Fibroblast of gingiva (primary cell): Measurements from ENCODE around the gene SULT1E1.

Source experiments
- DNase-seq: peaks from one replicate; pipeline ENCODE4 v3.0.0-alpha.2; 2011; ENCODE audit warnings: low read depth

The SULT1E1 gene, protein sequence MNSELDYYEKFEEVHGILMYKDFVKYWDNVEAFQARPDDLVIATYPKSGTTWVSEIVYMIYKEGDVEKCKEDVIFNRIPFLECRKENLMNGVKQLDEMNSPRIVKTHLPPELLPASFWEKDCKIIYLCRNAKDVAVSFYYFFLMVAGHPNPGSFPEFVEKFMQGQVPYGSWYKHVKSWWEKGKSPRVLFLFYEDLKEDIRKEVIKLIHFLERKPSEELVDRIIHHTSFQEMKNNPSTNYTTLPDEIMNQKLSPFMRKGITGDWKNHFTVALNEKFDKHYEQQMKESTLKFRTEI

DNA sequence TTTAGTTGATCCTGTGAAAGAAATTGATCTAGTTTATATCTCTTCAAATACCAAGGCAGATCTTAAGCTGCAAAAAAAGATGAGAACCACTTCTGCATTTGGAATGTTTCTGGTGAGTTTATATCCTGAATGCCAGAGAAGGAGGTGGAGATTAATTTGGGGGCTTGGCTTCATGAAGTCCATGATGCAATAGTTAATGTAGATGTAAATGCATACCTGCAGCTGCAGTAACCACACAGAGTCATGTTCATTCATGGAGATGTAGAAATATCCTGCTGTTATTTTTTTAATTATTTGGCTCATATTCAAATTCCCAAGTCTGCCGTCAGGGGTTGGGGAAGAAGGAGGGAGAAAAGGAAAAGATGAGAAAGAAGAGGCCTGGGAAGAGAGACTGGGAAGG is at the start of gene SULT1E1:
Gene SULT1E1 (minus strand): TSS at position 94 of the 400 bp plus-strand sequence. CDS start 2,501 bp downstream, outside the sequence.
- peak; percentile 29 for DNase-seq

DNA sequence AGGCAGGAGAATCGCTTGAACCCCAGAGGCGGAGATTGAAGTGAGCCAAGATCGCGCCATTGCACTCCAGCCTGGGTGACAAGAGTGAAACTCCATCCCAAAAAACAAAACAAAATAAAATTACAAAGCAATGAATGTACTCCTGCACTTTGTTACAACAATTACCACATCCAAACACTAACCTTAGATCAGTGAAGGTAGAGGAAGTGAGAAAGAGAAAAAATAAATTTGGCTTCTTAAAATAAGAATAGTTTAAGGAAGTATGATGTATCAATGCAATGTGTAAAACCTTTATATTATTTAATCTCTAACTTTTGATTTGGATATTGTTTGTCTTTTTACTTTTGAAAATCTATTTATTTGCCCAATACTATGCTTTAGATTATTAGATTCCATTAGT is 49.2 kb upstream of the SULT1E1 start:
- DNase-seq = no peak

DNA sequence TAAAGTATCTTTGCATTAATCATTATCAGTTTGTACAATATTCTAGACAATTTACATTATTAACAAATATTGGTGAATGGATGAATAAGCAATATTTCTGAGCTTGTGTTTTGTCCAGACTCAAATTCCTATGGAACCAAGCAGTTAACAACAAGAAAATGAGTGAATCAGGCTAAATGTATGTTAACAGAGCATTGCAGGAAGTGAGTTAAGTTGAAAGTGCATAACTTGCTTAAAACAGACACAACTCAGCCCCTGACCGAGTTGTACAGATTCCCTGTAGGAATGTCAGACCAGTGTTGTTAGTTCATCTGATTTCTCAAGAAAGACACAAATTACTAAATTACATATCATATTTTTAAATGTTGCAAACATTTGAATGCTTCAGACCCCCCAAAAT is 47.2 kb upstream of the SULT1E1 start:
- peak; percentile 21 for DNase-seq

DNA sequence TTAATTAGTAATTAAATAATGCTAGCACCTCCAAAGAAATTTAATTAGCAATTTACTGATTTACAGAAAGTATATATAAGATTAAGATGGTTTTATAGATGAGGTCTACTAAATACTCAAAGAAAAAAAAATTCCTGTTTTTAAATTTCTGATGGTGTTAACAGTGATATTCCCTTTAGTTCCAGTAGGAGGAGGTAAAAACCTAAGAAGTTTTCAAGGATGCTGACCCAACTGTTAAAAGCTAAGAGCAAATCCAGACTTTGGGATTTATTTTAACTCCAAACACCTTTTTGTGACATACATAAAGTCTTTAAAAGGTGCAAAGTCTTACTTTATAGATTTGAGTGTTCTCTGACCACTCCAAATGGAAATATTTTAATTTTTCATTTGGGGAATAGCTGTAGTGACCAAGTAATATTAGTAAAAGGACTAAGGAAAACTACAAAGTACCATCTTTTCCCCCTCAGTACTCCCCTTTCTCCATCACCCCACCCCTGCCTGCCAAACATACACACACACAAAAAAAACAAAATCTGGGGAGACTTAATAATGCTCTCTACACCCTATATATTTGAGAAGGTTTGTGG is 36.7 kb upstream of the SULT1E1 start:
- no peak for DNase-seq

DNA sequence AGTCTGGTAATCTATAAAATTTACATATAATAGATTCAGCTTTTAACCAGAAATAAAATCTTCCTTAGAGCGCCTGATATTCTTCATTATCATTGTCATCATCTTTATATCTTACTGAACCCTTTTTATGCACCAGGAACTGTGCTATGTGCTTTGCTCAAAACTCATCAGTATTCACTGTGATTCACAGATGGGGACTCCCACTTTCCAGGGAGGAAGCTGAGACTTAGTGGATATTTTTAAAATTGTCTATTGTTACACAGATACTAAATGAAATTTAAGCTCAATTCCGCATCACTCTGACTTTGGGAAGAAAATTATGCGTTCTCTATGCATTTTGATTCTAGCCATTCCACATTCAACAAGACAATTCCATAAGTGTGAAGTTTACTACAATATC is 34.8 kb upstream of the SULT1E1 start:
- DNase-seq = no peak

DNA sequence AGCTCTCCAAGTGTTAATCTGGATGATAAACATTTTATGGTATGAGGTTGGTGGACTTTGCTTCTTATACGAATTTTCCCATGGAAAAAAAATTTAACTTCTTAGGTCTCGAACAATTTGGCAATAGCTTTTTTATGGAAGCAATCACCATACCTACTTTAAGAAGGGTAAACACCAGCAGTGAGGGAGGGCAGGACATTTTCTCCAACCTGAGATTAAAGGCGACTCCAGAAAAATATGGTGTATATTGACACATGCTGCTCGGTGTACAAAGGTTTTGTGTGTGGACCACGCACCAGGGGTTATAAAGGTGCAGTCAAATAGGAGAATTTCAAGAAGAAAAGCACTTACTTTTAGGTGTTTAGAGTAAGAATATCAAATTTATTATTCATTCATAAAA is 34.2 kb upstream of the SULT1E1 start:
- no peak for DNase-seq

DNA sequence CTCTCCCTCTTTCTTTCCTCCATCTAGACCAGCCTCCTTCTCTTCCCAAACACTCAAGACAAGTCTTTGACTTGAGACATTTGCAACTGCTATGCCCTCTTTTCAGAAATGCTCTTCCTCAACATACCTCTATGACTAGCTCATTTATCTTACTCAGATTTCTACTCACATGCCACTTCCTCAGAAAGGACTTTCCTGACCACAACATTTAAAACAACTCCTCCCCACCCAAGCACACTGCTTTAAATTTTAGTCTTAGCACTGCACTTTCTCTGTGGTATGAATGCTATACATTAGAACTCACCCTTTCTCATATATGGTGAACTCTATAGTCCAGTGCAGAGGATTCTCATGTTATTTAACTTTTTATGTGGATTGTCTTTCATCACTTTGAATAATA is 28.4 kb upstream of the SULT1E1 start:
- no peak for DNase-seq

DNA sequence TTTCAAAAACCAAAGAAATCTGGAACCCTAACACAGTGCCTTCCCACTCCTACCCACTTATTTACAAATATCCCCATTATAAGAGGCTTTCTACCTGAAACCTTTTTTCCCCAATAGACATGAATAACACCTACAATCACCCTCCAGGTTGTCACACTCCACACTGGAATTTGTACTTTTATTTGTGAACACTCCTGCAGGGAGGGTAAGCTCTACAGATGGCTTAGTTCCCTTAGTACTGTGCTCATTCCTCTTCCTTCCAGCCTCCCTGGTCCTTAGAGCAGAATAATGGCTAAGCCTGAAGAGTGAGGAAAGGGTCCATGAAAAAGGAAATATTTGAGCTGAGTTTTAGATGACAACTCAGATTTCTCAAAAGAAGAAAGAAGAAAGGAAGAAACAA is 22.2 kb upstream of the SULT1E1 start:
- no peak for DNase-seq

DNA sequence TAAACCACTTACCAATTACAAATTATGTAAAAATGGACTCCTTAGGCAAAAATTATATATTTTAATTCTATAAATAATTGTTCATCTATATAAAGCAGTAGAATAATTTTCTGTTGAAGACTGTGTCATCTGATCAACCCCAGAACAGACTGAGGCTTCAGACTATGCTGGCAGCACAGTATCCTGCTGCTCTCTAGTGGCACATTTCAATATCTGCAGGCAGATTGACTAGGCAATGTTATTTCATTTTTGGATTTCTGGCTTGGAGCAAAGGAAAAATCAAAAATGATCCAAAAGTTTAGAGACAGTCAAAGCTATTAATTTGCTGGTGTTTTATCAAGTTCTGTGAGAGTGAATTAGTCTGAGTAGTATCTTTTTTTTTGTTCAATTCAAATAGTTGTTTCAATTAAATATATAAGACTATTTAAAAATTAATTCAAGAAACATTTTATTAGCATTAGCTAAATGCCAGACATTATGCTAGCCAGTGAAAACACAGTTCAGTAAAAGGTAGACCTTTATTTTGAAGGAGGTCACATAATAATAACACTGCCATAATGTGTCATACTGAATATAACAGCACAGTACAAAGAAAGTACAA is 21.3 kb upstream of the SULT1E1 start:
- peak; percentile 44 for DNase-seq

DNA sequence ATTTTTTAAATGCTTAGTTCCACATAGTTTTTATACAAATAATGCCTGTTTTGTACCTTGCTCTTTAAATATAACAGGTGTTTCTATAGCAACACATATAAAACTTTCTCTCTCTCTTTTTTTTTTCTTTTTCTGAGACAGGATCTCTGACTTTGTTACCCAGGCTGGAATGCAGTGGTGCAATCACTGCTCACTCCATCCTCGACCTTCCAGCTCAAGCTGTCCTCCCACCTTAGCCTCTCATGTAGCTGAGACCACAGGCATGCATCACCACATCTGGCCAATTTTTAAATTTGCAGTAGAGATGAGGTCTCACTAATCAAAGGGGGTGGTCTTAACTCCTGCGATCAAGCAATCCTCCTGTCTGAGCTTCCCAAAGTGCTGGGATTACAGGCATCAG is 18.3 kb upstream of the SULT1E1 start:
- no peak for DNase-seq

DNA sequence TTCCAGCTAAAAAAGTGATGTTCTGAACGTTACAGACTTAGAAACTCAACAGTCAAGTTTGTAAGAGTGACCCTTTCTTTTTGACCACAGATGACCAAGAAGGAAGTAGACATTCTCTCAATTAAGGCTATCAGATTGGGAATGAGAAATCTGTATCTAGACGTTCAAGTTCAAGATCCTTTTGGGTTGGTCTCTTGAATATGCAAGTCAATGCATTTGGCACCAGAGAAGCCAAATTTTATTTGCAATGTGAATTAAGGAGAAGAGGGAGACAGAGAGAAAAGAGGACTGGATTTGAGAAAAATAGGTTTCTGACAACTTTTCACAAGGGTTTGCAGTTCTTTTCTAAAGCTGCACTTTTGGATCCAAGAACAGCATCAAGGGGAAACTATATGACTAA is 17.5 kb upstream of the SULT1E1 start:
- DNase-seq = no peak

DNA sequence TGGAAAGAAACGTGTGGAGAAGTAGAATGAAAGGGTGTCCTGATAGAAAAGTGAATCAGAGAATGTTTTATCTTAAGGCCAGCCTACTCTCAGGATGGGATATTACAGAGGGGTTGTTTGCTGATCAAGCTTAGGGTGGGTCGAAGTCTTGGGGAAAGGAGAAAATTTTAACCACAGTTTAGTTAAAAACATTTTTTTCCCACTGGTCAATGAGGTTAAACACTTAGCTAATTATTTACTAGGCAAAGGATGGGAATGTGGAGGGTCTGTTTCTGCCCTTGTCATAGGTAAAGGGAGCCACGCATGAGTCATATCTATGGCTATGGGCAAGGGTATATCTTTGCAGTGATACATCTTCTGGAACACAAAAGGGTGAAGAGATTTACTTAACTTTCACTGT is 16.1 kb upstream of the SULT1E1 start:
- DNase-seq = no peak

DNA sequence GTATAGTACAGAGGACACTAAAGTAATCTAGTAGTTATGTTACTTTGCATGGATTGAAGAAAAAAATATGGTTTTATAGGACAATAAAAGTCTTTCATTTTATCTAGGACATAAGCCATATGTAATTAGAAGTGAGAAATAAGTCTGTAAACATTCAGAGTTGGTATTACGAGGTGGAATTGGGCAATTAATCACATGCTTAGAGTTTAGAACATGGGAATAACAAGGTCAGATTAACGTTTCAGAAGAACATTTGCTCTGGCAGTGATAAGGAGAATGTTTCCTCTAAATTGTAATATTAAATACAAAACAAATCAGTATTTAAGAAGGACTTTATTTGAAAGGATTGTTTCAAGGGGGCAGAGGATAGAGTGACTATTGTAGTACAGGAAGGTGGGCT is 15.6 kb upstream of the SULT1E1 start:
- no peak for DNase-seq

DNA sequence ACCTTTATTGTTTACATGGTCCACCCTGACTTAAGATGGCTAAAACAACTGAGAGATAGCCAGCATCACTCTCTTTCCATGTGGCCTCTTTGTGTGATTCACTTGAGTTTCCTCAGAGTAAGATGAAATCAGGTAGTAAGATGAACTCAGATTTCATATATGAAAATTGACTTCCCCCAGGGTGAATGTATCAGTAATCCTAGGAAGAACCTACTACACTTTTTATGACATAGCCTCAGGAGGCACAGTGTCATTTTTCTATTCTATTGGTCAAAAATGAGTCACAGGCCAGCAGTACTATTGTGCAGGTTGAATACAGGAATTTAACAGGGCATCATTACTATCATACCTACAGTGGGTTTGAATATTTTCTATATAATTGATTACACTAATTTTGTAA is 14.6 kb upstream of the SULT1E1 start:
- DNase-seq = no peak

DNA sequence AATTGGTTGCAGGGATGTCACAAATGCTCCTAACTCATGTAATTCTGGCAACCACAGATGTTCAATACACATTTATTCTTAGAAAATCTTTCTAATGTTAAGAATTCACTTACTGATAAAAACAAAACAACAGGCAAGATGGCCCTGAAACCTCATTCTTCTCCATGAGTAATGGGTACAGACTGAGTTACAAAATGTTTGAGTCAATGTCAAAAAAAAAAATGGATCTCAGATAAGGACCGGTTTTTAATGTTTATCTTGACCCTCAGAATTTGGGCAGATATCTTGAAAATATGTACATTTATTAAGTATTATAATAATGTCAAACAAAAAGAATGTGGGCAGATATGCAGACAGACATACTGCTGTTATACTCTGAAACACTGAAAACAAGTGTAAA is 1.8 kb upstream of the SULT1E1 start:
- DNase-seq = no peak

DNA sequence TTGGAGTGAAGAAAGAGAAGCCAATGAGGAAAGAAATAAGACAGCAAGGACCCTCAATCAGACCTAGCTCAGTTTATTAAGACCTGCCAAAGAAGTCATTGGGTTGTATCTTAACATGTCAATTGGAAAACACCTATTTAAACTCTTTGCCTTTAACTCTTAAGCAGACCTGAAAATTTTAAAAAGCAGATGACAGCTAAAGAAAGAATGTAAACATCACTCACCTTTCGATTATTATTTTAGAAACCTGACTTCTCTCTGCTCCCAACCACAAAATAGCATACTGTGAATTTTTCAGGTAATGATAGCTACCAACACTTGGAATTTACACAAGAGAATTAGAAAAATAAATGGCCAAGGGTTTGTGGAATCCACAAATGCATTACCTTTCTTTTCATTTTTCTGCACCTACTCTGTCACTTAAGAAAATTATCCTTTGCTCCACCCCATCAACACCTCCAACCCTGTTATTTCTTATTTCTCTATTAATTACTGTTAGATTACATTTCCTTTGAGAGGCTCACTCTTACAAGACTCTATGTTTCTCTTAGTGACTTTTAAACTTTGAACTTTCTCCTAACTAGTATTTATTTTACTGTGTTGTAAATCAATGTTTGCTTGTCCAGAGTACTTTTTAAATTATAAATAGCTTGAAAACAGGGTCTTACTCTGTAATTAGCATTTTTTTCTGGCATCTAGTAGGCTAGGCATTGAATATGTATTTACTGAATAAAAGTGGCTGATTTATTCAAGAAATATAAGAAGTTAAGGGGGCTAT is 765 bp upstream of the SULT1E1 start:
- no peak for DNase-seq

DNA sequence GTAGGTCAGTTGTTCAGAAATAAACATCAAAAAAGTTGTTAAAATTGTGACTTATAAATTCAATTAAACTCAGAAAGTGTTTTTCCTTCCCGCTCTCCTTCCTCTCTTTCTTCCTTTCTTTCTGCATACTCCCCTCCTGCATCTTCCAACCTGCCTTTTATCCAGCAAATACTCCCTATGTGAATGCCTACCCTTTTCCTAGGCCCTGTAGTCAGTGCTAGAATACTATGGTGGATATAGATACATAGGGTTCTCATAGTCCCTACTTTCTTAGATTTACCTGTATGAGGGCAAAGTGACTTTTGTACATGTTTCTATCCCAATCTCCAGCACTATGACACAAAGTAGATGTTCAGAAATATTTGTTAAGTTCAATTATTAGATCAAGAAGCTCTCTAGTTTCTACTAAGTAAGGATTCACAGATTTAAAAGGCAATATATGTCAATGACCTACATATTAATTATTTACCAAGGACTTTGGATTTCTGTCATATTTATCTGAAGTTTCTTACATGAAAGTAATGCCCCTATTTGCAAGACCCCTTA is 732 bp downstream of the SULT1E1 start:
- no peak for DNase-seq

DNA sequence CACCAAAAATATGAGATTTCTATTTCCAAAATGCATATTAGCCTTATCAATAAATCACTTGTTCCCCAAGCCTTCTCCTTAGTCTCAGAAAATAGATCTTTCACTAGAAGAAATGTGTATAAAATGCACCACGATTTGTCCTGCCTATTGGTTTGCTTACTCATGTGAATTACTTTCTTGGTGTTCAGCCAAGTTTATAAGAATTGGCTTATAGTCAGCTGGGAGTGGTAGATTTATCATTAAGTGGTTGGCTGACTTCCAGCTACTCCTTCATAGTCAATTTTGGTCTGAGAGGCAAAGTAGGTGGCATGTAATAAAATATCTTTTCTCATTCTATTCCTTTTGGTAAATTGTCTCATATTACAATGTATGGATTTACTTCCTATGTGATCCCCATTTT is 1.3 kb downstream of the SULT1E1 start:
- DNase-seq = no peak

DNA sequence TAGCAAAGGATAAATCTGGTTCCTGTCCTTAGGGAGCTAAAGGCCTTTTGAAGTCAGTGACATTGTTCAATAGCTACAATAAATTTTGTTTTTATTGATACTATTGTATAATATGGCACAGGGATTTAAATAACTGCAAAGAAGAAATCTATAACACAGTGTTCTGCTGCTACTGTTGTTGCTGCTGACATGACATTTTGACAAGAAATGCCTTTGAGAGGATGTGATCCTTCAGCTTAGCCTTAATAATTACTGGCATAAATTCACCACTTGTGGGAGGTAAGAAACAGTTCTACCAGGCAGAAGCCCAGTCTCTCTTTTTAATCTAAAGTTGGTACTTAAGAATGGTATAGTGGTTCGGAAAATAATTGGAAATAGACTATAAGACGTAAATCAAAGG is 4.1 kb downstream of the SULT1E1 start:
- DNase-seq = no peak

DNA sequence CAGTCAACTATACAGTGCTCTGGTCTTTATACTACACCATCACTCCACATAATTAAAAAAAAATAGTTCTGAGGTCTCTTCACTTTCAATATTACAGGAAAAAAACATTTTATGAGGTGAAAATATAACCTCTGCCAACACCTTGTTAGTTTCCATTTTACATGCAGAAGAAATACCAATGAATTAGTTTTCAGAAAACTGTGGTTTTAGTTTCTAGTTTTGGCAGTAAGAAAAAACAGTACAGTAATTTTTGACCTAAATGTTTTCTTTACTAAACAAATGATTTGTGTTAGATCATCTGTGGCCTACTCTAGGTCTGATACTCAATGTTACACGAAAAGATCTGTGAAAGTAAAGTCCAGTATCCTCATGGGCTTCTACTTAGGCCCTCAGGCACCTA is 10.0 kb downstream of the SULT1E1 start:
- DNase-seq = no peak

DNA sequence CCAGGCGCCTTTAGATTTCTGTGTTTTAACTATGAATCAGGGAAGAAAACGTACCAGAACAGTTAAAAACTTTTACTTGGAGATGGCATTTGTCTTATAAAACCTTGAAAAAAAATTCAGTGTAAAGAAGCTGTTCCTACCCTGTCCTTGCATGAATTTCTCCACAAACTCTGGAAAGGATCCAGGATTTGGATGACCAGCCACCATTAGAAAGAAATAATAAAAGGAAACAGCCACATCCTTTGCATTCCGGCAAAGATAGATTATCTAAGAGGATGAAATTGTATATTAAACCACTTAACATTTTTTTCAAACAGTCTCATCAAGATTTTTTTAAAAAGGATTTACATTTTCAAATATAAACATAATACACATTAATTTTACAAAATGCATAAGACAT is 10.6 kb downstream of the SULT1E1 start:
- DNase-seq = no peak

DNA sequence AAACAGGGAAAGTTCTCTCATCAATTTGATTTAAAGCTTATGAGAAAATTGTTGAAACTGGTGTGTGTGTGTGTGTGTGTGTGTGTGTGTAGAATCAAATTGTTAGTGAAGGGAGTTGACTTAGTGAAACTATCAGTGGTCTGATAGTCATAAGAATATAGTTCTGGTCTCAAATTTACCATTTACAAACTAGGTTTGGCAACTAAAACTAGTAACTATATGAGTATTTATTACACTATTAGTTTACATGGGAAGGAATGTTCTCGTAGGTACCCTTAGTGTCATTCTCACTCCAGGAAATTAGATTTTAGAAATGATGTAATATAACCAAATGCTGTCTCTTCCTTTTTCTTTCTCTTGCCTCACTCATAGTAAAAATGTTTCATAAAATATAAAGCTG is 11.9 kb downstream of the SULT1E1 start:
- DNase-seq = no peak

DNA sequence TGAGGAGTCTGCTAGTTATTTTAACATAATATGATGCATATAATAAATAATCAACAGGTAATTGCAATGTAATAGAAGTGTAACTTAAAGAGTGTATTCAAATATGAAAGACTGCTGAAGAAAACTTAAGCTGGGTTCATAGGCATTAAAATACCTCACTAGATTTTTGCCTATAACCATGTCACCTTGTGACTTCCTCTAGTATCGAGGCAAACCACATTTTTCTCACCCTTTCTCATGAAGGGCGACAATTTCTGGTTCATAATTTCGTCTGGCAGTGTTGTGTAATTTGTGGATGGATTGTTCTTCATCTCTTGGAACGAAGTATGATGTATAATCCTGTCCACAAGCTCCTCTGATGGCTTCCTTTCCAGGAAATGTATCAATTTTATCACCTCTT is 16.0 kb downstream of the SULT1E1 start:
- DNase-seq = no peak
